ENCODE data around the gene UBXN1. TPM values are rescaled to one million over a fixed set of nuclear protein-coding genes. Genes with fewer than 3 reads are reported as not detected.
A peak's percentile ranks its signal among the peaks of the same experiment; 100 is the strongest.

UBXN1 gene
- total RNA-seq, 6 donors from 2014 or later: 104 to 186 (median 128) TPM

GRCh38 chr11:62726915-62727164 is 48.0 kb upstream of the UBXN1 start:
- Histone ChIP-seq H3K4me1 (peaks cover 40 to 61% (median 47%) of the 10 kb centered on the region in 4 donors), H3K27me3 (no peaks in the 10 kb centered on the region)

GRCh38 chr11:62726156-62726914 is 47.5 kb upstream of the UBXN1 start:
- peaks cover 22 to 43% (median 27%) of the 10 kb centered on the region in 4 donors for H3K36me3 ChIP-seq
- WGBS, 2 donors: 0 to 1% methylated on average over 30 to 46 of the region's 51 CpGs
- no peak for ATAC-seq (ENCODE audit: low FRiP score in 2 of 2)
- H3K9me3 ChIP-seq: no peaks in the 10 kb centered on the region
- no peak for TF ChIP-seq POLR2A (IDR thresholded peaks at IDR 0.05)
- TF ChIP-seq POLR2AphosphoS5 (IDR thresholded peaks at IDR 0.05): no peak
- TF ChIP-seq EP300 (IDR thresholded peaks at IDR 0.05): no peak
- peak in 1 of 6 experiments; percentile 3 for TF ChIP-seq CTCF (IDR thresholded peaks at IDR 0.05)
- H3K27me3 ChIP-seq: no peaks in the 10 kb centered on the region
- H3K4me1 ChIP-seq: peaks cover 41 to 58% (median 46%) of the 10 kb centered on the region in 4 donors
- no peak for DNase-seq
- peak overlapping the region; percentile 86 to 95 (median 93) for H3K27ac ChIP-seq
- peak overlapping the region; percentile 84 to 100 (median 98) for H3K4me3 ChIP-seq

More at GRCh38 chr11:62726915-62727164, 48.0 kb upstream of the UBXN1 start:
- Histone ChIP-seq H3K27ac (peak overlapping the region; percentile 86 to 95 (median 93)), H3K4me3 (peak overlapping the region; percentile 84 to 100 (median 98)), H3K9me3 (no peaks in the 10 kb centered on the region), H3K36me3 (peaks cover 17 to 43% (median 24%) of the 10 kb centered on the region in 4 donors)
- DNase-seq (no peak), ATAC-seq (ENCODE audit: low FRiP score in 2 of 2) (peak in 1 of 2 donors; percentile 26)
- TF ChIP-seq CTCF (IDR thresholded peaks at IDR 0.05) (peak in 1 of 6 experiments; percentile 5), POLR2AphosphoS5 (IDR thresholded peaks at IDR 0.05) (no peak), EP300 (IDR thresholded peaks at IDR 0.05) (no peak), POLR2A (IDR thresholded peaks at IDR 0.05) (no peak)
- WGBS, 2 donors: 0% methylated on average over 7 to 11 of the region's 37 CpGs

GRCh38 chr11:62725646-62726045 is 46.8 kb upstream of the UBXN1 start:
- no peak for TF ChIP-seq EP300 (IDR thresholded peaks at IDR 0.05)
- TF ChIP-seq POLR2A (IDR thresholded peaks at IDR 0.05): no peak
- TF ChIP-seq CTCF (IDR thresholded peaks at IDR 0.05): no peak
- TF ChIP-seq POLR2AphosphoS5 (IDR thresholded peaks at IDR 0.05): no peak
- Histone ChIP-seq H3K4me3 (peak overlapping the region; percentile 84 to 100 (median 98)), H3K9me3 (no peaks in the 10 kb centered on the region), H3K27me3 (no peaks in the 10 kb centered on the region), H3K4me1 (peaks cover 39 to 51% (median 42%) of the 10 kb centered on the region in 4 donors), H3K27ac (peak overlapping the region; percentile 86 to 95 (median 93)), H3K36me3 (peaks cover 29 to 43% (median 32%) of the 10 kb centered on the region in 4 donors)
- 1% methylated on average over 7 of the region's 7 CpGs for WGBS, 2 donors
- DNase-seq (no peak), ATAC-seq (ENCODE audit: low FRiP score in 2 of 2) (no peak)

DNA sequence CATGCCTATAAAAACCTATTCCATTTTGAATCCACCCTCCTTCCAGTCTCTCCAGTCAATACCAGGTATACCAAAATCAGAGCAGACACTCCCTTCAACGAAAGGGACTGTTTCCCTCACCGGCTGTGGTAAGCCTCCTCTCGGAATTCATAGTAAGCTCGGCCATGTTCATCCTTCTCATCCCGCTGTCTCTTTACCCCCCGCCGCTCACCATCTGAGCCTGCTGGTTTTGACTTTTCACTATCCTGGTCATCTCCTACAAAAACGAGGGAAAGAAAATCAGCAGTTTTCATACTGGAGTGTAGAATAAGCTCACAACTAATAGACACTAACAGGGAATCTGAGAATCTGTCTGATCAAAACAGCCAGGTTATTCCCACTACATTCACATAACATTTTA is 45.3 kb upstream of the UBXN1 start:
- ATAC-seq (ENCODE audit: low FRiP score in 2 of 2) (no peak), DNase-seq (no peak)
- no peak for TF ChIP-seq POLR2A (IDR thresholded peaks at IDR 0.05)
- TF ChIP-seq EP300 (IDR thresholded peaks at IDR 0.05): no peak
- no peak for TF ChIP-seq POLR2AphosphoS5 (IDR thresholded peaks at IDR 0.05)
- Histone ChIP-seq H3K36me3 (peaks cover 44 to 57% (median 44%) of the 10 kb centered on the region in 4 donors), H3K4me1 (peaks cover 26 to 36% (median 28%) of the 10 kb centered on the region in 4 donors), H3K4me3 (peak overlapping the region in 1 of 4 donors; percentile 98), H3K27me3 (no peaks in the 10 kb centered on the region), H3K27ac (peak overlapping the region in 2 of 4 donors; percentile 15 to 95), H3K9me3 (no peaks in the 10 kb centered on the region)
- WGBS, 2 donors: 59 to 67% methylated on average over 8 of the region's 8 CpGs

DNA sequence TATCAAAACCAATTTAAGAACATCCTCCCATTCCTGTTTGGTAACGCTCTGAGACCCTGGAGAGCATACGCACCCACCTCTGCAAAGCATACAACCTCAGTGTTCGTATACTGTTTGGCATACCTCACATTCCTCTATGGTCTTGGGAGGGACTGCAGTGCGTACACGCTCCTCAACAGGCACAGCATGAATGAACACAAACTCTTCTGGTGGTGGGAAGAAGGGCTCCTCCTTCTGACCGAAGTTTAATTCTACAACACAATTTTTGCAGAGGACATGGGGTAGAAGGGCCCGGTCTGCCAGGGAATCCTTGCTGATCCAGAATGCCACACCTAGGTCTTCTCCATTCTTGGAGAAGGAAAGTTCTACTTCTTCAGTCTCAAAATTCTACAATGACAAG is 43.1 kb upstream of the UBXN1 start:
- ATAC-seq (ENCODE audit: low FRiP score in 2 of 2): no peak
- H3K27ac ChIP-seq: peak overlapping the region in 1 of 4 donors; percentile 30
- no peak for DNase-seq
- no peak for TF ChIP-seq POLR2AphosphoS5 (IDR thresholded peaks at IDR 0.05)
- TF ChIP-seq CTCF (IDR thresholded peaks at IDR 0.05): no peak
- TF ChIP-seq POLR2A (IDR thresholded peaks at IDR 0.05): no peak
- TF ChIP-seq EP300 (IDR thresholded peaks at IDR 0.05): no peak
- H3K4me1 ChIP-seq: peaks cover 26 to 32% (median 27%) of the 10 kb centered on the region in 4 donors
- no peak overlapping the region for H3K4me3 ChIP-seq
- WGBS, 2 donors: 73 to 77% methylated on average over 6 to 7 of the region's 7 CpGs
- peaks cover 64 to 79% (median 66%) of the 10 kb centered on the region in 4 donors for H3K36me3 ChIP-seq
- no peaks in the 10 kb centered on the region for H3K9me3 ChIP-seq
- no peaks in the 10 kb centered on the region for H3K27me3 ChIP-seq
